KMS-11 (cell line): ENCODE results near the gene HOXD4.
A peak's percentile ranks its signal among the peaks of the same experiment; 100 is the strongest.

Source experiments
- H2AFZ ChIP-seq: fragments of 200-600 bp; sonication (generic); 2 replicates; pipeline ENCODE4 v1.6.1; 2016; ENCODE audit warnings: antibody characterized with exemption, mixed run types, low read depth
- H3K27ac ChIP-seq: fragments of 200-600 bp; sonication (generic); 2 replicates; pipeline ENCODE4 v1.6.1; 2016; ENCODE audit warnings: mild to moderate bottlenecking, mixed run types
- H3K27me3 ChIP-seq: fragments of 200-600 bp; sonication (generic); 2 replicates; pipeline ENCODE4 v1.6.1; 2017; ENCODE audit warnings: mild to moderate bottlenecking, low read depth, mixed run types, moderate library complexity; ENCODE audit not compliant: insufficient read depth
- H3K36me3 ChIP-seq: fragments of 200-600 bp; sonication (generic); 2 replicates; pipeline ENCODE4 v1.6.1; 2017; ENCODE audit warnings: mild to moderate bottlenecking, mixed run types; ENCODE audit not compliant: insufficient read depth
- H3K4me1 ChIP-seq: fragments of 200-600 bp; sonication (generic); 2 replicates; pipeline ENCODE4 v1.6.1; 2016; ENCODE audit warnings: mild to moderate bottlenecking, low read depth, mixed run types; ENCODE audit not compliant: poor library complexity, severe bottlenecking
- H3K4me2 ChIP-seq: fragments of 200-600 bp; sonication (generic); 2 replicates; pipeline ENCODE4 v1.7.0; 2016; ENCODE audit warnings: mild to moderate bottlenecking, mixed run types
- H3K4me3 ChIP-seq: fragments of 200-600 bp; sonication (generic); IDR thresholded peaks from 2 replicates; pipeline ENCODE4 v1.6.1; 2017; ENCODE audit warnings: low read depth, low read length, mixed read lengths; ENCODE audit not compliant: insufficient read depth
- H3K79me2 ChIP-seq: fragments of 200-600 bp; sonication (generic); 2 replicates; pipeline ENCODE4 v1.6.1; 2016; ENCODE audit warnings: low read depth, mixed run types; ENCODE audit not compliant: insufficient read depth
- H3K9ac ChIP-seq: fragments of 200-600 bp; sonication (generic); 2 replicates; pipeline ENCODE4 v1.6.1; 2016; ENCODE audit warnings: mild to moderate bottlenecking, mixed run types
- H4K20me1 ChIP-seq: fragments of 200-600 bp; sonication (generic); 2 replicates; pipeline ENCODE4 v1.6.1; 2016; ENCODE audit warnings: mild to moderate bottlenecking, mixed run types; ENCODE audit not compliant: insufficient read depth
- TF ChIP-seq, protein P1 (sequence below): fragments of 200-600 bp; sonication (generic); conservative IDR thresholded peaks from 2 replicates; pipeline ENCODE4 v1.6.1; 2017; ENCODE audit warnings: low read depth, mild to moderate bottlenecking, antibody characterized with exemption, low read length, moderate library complexity, mixed read lengths

HOXD4 gene

GRCh38 chr2:176182671-176183070, 31.3 kb downstream of the HOXD4 start:
- Histone ChIP-seq H3K4me1 (no peaks in the 10 kb centered on the region), H3K4me3 (no peak overlapping the region), H3K9ac (no peak overlapping the region), H3K79me2 (no peaks in the 10 kb centered on the region), H3K27me3 (no peaks in the 10 kb centered on the region; the same call in 1 of the 2 replicates), H4K20me1 (no peaks in the 10 kb centered on the region), H3K27ac (no peak overlapping the region), H2AFZ (no peak overlapping the region), H3K36me3 (no peaks in the 10 kb centered on the region), H3K4me2 (no peak overlapping the region)
- TF ChIP-seq, protein P1, sequence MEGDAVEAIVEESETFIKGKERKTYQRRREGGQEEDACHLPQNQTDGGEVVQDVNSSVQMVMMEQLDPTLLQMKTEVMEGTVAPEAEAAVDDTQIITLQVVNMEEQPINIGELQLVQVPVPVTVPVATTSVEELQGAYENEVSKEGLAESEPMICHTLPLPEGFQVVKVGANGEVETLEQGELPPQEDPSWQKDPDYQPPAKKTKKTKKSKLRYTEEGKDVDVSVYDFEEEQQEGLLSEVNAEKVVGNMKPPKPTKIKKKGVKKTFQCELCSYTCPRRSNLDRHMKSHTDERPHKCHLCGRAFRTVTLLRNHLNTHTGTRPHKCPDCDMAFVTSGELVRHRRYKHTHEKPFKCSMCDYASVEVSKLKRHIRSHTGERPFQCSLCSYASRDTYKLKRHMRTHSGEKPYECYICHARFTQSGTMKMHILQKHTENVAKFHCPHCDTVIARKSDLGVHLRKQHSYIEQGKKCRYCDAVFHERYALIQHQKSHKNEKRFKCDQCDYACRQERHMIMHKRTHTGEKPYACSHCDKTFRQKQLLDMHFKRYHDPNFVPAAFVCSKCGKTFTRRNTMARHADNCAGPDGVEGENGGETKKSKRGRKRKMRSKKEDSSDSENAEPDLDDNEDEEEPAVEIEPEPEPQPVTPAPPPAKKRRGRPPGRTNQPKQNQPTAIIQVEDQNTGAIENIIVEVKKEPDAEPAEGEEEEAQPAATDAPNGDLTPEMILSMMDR: no peak

DNA sequence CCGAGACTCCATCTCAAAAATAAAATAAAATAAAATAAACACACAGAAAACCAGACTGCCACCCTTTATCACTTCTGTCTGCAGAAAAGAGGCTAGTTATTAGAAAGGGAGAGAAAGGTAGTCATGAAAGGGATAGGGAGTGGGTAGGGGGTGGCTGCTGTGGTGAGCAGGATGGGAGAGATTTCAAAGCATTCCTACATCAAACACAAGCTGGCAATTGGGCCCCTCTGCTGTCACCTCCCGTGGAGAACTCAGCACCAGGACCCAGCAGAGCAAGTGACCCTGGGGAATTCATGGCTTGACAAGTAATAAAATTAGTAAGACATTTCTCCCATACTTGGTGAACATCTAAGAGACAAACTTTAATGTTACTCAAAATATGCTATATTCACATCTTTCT, 33.4 kb downstream of the HOXD4 start:
- H4K20me1 ChIP-seq: no peaks in the 10 kb centered on the region
- no peak overlapping the region for H3K4me2 ChIP-seq
- H3K4me1 ChIP-seq: no peaks in the 10 kb centered on the region
- H3K4me3 ChIP-seq: no peak overlapping the region
- no peaks in the 10 kb centered on the region for H3K36me3 ChIP-seq
- TF ChIP-seq, protein P1: no peak
- H3K79me2 ChIP-seq: no peaks in the 10 kb centered on the region
- H3K9ac ChIP-seq: no peak overlapping the region
- no peak overlapping the region for H3K27ac ChIP-seq
- H2AFZ ChIP-seq: no peak overlapping the region
- no peaks in the 10 kb centered on the region; the same call in 1 of the 2 replicates for H3K27me3 ChIP-seq

DNA sequence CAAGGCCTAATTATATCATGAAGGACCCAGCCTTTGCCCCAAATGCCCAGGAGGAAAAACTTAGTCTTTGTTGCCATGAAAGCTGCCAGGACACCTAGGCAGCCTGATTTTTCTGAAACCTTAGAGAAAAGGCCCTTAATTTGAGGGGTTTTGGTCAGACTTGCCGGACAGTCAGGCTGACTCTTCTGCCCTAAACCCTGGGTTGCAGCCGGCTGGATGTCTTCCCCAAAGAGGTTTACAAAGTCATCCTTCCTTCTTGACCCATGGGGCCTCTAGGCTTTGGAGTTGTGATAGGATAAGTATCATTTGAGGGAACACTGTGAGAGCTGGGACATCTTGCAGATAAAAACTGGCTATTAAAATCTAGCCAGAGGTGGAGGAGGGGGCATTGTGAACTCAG, 34.7 kb downstream of the HOXD4 start:
- Histone ChIP-seq H3K36me3 (no peaks in the 10 kb centered on the region), H3K9ac (no peak overlapping the region), H3K4me1 (no peaks in the 10 kb centered on the region), H4K20me1 (no peaks in the 10 kb centered on the region), H3K4me2 (no peak overlapping the region), H3K79me2 (no peaks in the 10 kb centered on the region), H3K27me3 (no peaks in the 10 kb centered on the region; the same call in 1 of the 2 replicates), H3K27ac (no peak overlapping the region), H3K4me3 (no peak overlapping the region), H2AFZ (no peak overlapping the region)
- TF ChIP-seq, protein P1: no peak

DNA sequence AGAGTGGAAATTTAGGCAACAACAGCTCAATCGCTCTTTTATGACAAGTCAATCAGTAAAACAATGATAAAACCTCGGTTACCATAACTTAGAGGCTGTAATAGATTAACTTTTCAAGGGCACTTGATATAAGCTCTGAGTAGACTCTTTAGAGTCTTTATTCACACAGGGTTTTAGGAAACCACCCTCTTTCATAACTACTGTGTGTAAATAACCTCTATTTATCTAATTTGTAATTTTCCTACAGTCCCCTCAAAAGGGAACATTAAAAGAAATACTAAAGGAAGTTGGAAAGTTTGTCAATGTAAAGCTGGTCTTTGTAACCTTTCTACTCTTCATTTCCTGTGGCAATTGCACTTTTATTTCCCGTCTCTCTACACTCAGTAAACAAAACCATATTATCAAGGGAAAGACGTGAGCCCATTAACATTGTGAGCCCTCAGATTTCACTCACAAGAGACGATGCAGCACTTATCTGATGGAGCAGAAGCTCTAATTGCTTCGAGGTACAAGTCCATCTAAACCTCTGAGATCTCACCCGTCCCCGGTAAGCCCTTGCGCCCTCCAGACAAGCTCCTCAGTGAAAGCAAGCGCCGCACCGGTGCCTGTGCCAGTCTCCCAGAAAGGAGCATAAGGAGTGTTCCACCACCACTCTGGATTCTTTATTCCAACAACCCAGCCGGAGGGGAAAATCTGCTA, 36.0 kb downstream of the HOXD4 start:
- H3K4me2 ChIP-seq: peak overlapping the region; percentile 31
- H3K9ac ChIP-seq: no peak overlapping the region
- no peaks in the 10 kb centered on the region; the same call in 1 of the 2 replicates for H3K27me3 ChIP-seq

More for the DNA sequence above, 36.0 kb downstream of the HOXD4 start:
- H4K20me1 ChIP-seq: no peaks in the 10 kb centered on the region
- TF ChIP-seq, protein P1: no peak
- no peak overlapping the region for H3K27ac ChIP-seq
- peak overlapping the region; percentile 70; the same call in 1 of the 2 replicates for H2AFZ ChIP-seq
- no peaks in the 10 kb centered on the region for H3K36me3 ChIP-seq
- H3K79me2 ChIP-seq: no peaks in the 10 kb centered on the region
- H3K4me3 ChIP-seq: no peak overlapping the region
- no peaks in the 10 kb centered on the region for H3K4me1 ChIP-seq
